MCF 10A (cell line): ENCODE data around the gene ZDHHC12. TPM values are rescaled to one million over a fixed set of nuclear protein-coding genes. Genes with fewer than 3 reads are reported as not detected.

ENCODE experiments used
- BruUV-seq: library from RNA; stranded (reverse); fragments of 400-500 nt; replicated peaks from 2 replicates; lab custom pipeline; 2021; lab: Mats Ljungman, UMichigan
- CTCF ChIA-PET: fragments of 300-600 bp; sonication (Branson Sonifier 250); formaldehyde crosslinking; extraction: SDS; loops from one replicate; lab custom pipeline; 2021; ENCODE audit warnings: antibody characterized with exemption, inconsistent platforms; lab: Yijun Ruan, JAX
- POLR2A ChIA-PET: fragments of 300-600, 350-650 bp; sonication (Branson Sonifier 250); formaldehyde crosslinking; extraction: SDS; loops from one replicate; lab custom pipeline; 2020; ENCODE audit warnings: antibody characterized with exemption, inconsistent platforms; lab: Yijun Ruan, JAX
- DNase-seq: peaks from one replicate; pipeline ENCODE4 v3.0.0-alpha.2; 2018; ENCODE audit not compliant: unreplicated experiment
- H3K27ac Mint-ChIP-seq: one replicate; pipeline ENCODE4 v1.8.0; 2022; ENCODE audit warnings: mild to moderate bottlenecking, low read depth, mixed read lengths; ENCODE audit not compliant: unreplicated experiment
- H3K27me3 Mint-ChIP-seq: one replicate; pipeline ENCODE4 v1.8.0; 2022; ENCODE audit warnings: mixed read lengths; ENCODE audit not compliant: insufficient read depth, unreplicated experiment
- H3K36me3 Mint-ChIP-seq: one replicate; pipeline ENCODE4 v1.8.0; 2022; ENCODE audit warnings: mild to moderate bottlenecking, moderate library complexity, mixed read lengths; ENCODE audit not compliant: insufficient read depth, unreplicated experiment
- H3K4me1 Mint-ChIP-seq: one replicate; pipeline ENCODE4 v1.8.0; 2022; ENCODE audit warnings: mixed read lengths; ENCODE audit not compliant: insufficient read depth, unreplicated experiment
- H3K4me3 Mint-ChIP-seq: one replicate; pipeline ENCODE4 v1.8.0; 2022; ENCODE audit warnings: mild to moderate bottlenecking, moderate library complexity, mixed read lengths; ENCODE audit not compliant: unreplicated experiment
- H3K9me3 Mint-ChIP-seq: one replicate; pipeline ENCODE4 v1.8.0; 2022; ENCODE audit warnings: mixed read lengths; ENCODE audit not compliant: unreplicated experiment
- intact Hi-C: fragments of 100-400 bp; cut with micrococcal nuclease; formaldehyde crosslinking; loops from 2 replicates; pipeline ENCODE4 v1.14.1; 2022
- total RNA-seq: library from RNA; stranded (reverse); gene quantifications from 2 replicates; pipeline ENCODE4 v1.2.3, GENCODE V29; 2022
- TF ChIP-seq, protein P1 (sequence below): fragments of 200-600 bp; IDR thresholded peaks from one replicate; pipeline ENCODE4 v1.8.0; 2022; ENCODE audit warnings: antibody characterized with exemption, mild to moderate bottlenecking; ENCODE audit not compliant: unreplicated experiment

The ZDHHC12 gene
- total RNA-seq, 1 experiment from 2014 or later: 22.1 TPM

DNA sequence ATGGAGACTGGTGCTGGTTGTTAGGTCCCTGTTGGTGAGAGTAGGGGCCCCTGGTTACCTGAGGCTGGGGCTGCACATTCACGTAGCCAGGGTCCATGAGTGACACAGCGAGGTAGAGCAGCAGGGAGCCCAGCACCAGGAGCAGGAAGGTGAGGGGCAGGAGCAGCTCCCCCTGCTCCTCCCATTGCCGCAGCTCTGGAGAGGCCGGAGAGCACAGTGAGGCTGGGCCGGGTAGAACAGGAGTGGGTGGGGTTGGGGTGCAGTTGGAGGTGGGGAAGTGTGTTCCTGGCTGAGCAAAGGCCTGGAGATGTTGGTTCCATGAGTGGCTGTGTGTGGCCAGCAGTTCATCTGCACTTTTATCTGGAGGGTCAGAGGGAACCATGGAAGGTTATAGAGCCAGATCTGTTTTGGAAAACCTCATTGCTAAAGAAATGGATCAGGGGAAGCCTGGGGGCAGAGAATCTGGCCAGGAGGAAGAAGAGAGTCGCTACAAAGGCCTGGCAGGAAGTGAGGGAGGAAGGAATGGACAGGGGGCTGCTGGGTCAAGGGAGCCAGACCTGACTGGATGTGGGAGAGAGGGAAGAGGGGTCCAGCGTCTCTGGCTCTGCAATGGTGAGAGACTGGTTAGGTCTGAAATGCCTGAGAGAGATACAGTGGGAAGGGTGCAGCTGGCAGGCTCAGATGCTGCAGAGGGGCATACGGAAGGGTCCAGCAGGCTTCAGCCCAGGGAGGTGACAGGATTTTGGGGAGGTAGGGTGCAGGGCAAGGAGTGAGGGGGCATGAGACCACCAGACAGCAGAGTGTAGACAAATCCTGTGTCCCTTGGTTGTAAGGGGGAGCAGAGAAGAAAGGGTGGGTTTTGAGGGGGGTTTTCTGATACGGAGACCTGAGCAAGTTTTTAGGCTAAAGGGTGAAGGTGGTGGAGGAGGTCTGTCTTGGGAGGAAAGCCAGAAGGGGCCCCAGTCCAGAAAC is 1.3 kb downstream of the ZDHHC12 start:
- no peak for DNase-seq
- no TSS peak for BruUV-seq
- H3K27me3 Mint-ChIP-seq: no peaks in the 10 kb centered on the region
- peak overlapping the region; percentile 80 for H3K4me3 Mint-ChIP-seq
- ChIA-PET POLR2A (interaction anchor here (2.5 kb wide), 1 partner anchor 48 kb away, joined by 15 read pairs; the partner anchor contains the start of gene ZER1), CTCF (interaction anchor here (0.6 kb wide), 1 partner anchor 167 kb away, joined by 3 read pairs; no protein-coding TSS in a partner anchor)
- TF ChIP-seq, protein P1, sequence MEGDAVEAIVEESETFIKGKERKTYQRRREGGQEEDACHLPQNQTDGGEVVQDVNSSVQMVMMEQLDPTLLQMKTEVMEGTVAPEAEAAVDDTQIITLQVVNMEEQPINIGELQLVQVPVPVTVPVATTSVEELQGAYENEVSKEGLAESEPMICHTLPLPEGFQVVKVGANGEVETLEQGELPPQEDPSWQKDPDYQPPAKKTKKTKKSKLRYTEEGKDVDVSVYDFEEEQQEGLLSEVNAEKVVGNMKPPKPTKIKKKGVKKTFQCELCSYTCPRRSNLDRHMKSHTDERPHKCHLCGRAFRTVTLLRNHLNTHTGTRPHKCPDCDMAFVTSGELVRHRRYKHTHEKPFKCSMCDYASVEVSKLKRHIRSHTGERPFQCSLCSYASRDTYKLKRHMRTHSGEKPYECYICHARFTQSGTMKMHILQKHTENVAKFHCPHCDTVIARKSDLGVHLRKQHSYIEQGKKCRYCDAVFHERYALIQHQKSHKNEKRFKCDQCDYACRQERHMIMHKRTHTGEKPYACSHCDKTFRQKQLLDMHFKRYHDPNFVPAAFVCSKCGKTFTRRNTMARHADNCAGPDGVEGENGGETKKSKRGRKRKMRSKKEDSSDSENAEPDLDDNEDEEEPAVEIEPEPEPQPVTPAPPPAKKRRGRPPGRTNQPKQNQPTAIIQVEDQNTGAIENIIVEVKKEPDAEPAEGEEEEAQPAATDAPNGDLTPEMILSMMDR: no peak
- H3K9me3 Mint-ChIP-seq: no peaks in the 10 kb centered on the region
- peaks cover 36% of the 10 kb centered on the region for H3K4me1 Mint-ChIP-seq
- H3K36me3 Mint-ChIP-seq: peaks cover 4% of the 10 kb centered on the region
- intact Hi-C loops: no loop called here
- H3K27ac Mint-ChIP-seq: peak overlapping the region; percentile 29

- no TSS peak for BruUV-seq
- Mint-ChIP-seq H3K36me3 (peaks cover under 1% of the 10 kb centered on the region), H3K27ac (no peak overlapping the region), H3K27me3 (no peaks in the 10 kb centered on the region), H3K4me3 (no peak overlapping the region), H3K4me1 (peaks cover 36% of the 10 kb centered on the region), H3K9me3 (no peaks in the 10 kb centered on the region)
- DNase-seq: no peak
- CTCF ChIA-PET: no interaction called here
- intact Hi-C loops: no loop called here
- TF ChIP-seq, protein P1: no peak
- POLR2A ChIA-PET: no interaction called here
Observed at GRCh38 chr9:128721487-128722010, 2.4 kb downstream of the ZDHHC12 start.

GRCh38 chr9:128720841-128721486 is 3.0 kb downstream of the ZDHHC12 start:
- CTCF ChIA-PET: no interaction called here
- no peak for DNase-seq
- Mint-ChIP-seq H3K9me3 (no peaks in the 10 kb centered on the region), H3K27ac (no peak overlapping the region), H3K4me3 (no peak overlapping the region), H3K27me3 (no peaks in the 10 kb centered on the region), H3K4me1 (peaks cover 36% of the 10 kb centered on the region), H3K36me3 (no peaks in the 10 kb centered on the region)
- POLR2A ChIA-PET: no interaction called here
- BruUV-seq: TSS peak; percentile 65
- TF ChIP-seq, protein P1: no peak
- intact Hi-C loops: no loop called here
